PFSK-1 (cell line): ENCODE data around the gene SEMA6A.

Experiments used
- FOXP2 ChIP-seq: optimal IDR thresholded peaks from 2 replicates; pipeline ENCODE3; 2011; ENCODE audit warnings: borderline replicate concordance, control low read depth, inconsistent platforms; ENCODE audit not compliant: insufficient read depth; ENCODE audit errors: extremely low read length, extremely low read depth
- POLR2AphosphoS5 ChIP-seq: IDR thresholded peaks from 2 replicates; pipeline ENCODE4 v1.6.1; 2012; ENCODE audit warnings: low read depth, mild to moderate bottlenecking, control low read depth, low read length, moderate library complexity
- REST ChIP-seq, 2 experiments: IDR thresholded peaks; 2 replicates each; pipeline versions ENCODE4 v1.6.1 to v1.8.0; 2011 to 2012; ENCODE audit warnings: low read depth in 2 of 2, low read length in 2 of 2, control low read depth in 1 of 2, inconsistent platforms in 1 of 2, mild to moderate bottlenecking in 1 of 2, moderate library complexity in 1 of 2; ENCODE audit not compliant: insufficient read depth in 1 of 2
- SIN3A ChIP-seq: IDR thresholded peaks from 2 replicates; pipeline ENCODE4 v1.6.1; 2012; ENCODE audit warnings: mild to moderate bottlenecking, low read length, moderate library complexity, borderline replicate concordance; ENCODE audit not compliant: insufficient read depth
- TAF1 ChIP-seq: IDR thresholded peaks from 2 replicates; pipeline ENCODE4 v1.6.1; 2012; ENCODE audit warnings: low read length, control low read depth, borderline replicate concordance; ENCODE audit not compliant: insufficient read depth

GRCh38 chr5:116553366-116553765 is 21.3 kb downstream of the SEMA6A start:
- TF ChIP-seq TAF1, result no peak
- no peak for TF ChIP-seq REST (IDR thresholded peaks at IDR 0.05; ENCODE audit: insufficient read depth in 1 of 2, low read depth in 2 of 2, low read length in 2 of 2)
- TF ChIP-seq POLR2AphosphoS5, result no peak
- no peak for TF ChIP-seq SIN3A
- no peak for TF ChIP-seq FOXP2
